Measurements from ENCODE around the gene CRISP2. TPM values are rescaled to one million over a fixed set of nuclear protein-coding genes. Genes with fewer than 3 reads are reported as not detected.

The CRISP2 gene, protein sequence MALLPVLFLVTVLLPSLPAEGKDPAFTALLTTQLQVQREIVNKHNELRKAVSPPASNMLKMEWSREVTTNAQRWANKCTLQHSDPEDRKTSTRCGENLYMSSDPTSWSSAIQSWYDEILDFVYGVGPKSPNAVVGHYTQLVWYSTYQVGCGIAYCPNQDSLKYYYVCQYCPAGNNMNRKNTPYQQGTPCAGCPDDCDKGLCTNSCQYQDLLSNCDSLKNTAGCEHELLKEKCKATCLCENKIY
- total RNA-seq = not detected

DNA sequence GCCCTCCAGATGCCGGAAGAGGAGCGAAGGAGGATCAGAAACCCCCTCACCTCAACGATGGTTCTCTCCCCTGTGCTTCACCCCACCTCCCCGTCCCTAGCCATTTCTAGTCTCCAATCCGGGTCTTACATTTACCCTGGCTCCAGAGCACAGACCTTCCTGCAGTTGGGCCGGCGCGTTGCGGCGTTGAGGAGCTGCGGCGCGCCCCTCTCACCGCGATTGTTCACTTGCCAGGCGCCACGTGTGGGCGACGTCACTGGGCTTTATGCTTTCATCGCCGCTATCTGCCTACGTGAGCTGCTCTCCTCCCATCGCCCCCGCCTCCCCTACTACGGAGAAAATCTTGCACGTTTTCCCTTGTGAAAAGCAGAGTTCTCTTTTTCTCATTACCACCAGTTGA is at the start of gene CRISP2:
TSS of gene CRISP2 (minus strand) at position 198 of the 400 bp plus-strand sequence. CDS start 4,347 bp downstream, outside the sequence.
- Histone ChIP-seq H3K36me3 (no peaks in the 10 kb centered on the region), H3K27ac (no peak within 1 kb of the TSS), H3K4me3 (no peak within 1 kb of the TSS), H3K27me3 (no peaks in the 10 kb centered on the region), H3K4me1 (no peaks in the 10 kb centered on the region), H3K9me3 (no peaks in the 10 kb centered on the region)
- TF ChIP-seq POLR2A (IDR thresholded peaks at IDR 0.05) = no peak
- TF ChIP-seq, protein P1, sequence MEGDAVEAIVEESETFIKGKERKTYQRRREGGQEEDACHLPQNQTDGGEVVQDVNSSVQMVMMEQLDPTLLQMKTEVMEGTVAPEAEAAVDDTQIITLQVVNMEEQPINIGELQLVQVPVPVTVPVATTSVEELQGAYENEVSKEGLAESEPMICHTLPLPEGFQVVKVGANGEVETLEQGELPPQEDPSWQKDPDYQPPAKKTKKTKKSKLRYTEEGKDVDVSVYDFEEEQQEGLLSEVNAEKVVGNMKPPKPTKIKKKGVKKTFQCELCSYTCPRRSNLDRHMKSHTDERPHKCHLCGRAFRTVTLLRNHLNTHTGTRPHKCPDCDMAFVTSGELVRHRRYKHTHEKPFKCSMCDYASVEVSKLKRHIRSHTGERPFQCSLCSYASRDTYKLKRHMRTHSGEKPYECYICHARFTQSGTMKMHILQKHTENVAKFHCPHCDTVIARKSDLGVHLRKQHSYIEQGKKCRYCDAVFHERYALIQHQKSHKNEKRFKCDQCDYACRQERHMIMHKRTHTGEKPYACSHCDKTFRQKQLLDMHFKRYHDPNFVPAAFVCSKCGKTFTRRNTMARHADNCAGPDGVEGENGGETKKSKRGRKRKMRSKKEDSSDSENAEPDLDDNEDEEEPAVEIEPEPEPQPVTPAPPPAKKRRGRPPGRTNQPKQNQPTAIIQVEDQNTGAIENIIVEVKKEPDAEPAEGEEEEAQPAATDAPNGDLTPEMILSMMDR (IDR thresholded peaks at IDR 0.05) = no peak
- DNase-seq = peak in 1 of 3 donors; percentile 39

DNA sequence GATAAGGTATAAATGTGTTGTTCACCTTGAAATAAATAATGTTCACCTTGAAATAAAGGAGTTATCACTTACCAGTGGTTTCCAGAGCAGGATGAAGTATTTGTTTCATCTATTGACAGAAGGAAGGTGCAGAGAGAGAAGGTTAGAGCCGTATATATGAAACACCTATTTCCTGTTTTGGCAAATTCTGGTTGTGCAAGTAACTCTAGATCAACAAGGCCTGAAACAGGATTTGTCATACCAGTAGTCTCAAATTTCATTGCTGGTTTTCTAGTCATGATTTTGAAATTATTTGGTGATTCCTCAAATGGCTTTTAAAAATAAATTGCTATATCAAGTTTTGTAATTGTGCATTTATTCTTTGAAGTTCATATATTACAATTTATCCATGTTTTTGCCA is 30.9 kb upstream of the CRISP2 start, which contains the start of gene CRISP3:
TSS of gene CRISP3 (minus strand) at position 130 of the 400 bp plus-strand sequence. CDS start at position 109, 21 bp downstream.
- TF ChIP-seq, protein P1 (IDR thresholded peaks at IDR 0.05) = no peak
- TF ChIP-seq POLR2A (IDR thresholded peaks at IDR 0.05) = no peak
- no peak within 1 kb of the TSS for H3K27ac ChIP-seq
- H3K4me3 ChIP-seq = no peak within 1 kb of the TSS
- no peaks in the 10 kb centered on the region for H3K4me1 ChIP-seq
- H3K27me3 ChIP-seq = no peaks in the 10 kb centered on the region
- no peaks in the 10 kb centered on the region for H3K36me3 ChIP-seq
- H3K9me3 ChIP-seq = no peaks in the 10 kb centered on the region
- no peak for DNase-seq

DNA sequence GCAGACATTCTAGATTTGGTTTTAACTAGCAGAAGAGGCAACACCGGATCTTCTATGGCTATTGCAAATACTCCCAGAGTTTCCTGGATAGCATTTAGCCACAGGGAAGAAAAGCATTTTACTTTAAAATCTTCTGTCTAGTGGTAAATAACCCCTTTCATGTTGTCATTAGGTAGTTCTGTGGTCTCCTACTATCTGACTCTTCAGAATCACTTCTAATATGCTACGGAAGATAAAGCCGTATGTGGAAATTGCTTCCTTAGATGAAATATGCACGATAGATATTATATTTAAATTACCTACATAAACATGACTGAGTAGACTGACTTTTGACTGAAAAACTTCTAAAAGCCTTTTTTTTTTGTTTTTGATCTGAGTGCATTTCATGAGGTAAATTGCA is 30.1 kb upstream of the CRISP2 start:
- Histone ChIP-seq H3K36me3 (no peaks in the 10 kb centered on the region), H3K4me3 (no peak overlapping the region), H3K27ac (no peak overlapping the region), H3K27me3 (no peaks in the 10 kb centered on the region), H3K4me1 (no peaks in the 10 kb centered on the region), H3K9me3 (no peaks in the 10 kb centered on the region)
- TF ChIP-seq, protein P1 (IDR thresholded peaks at IDR 0.05) = no peak
- TF ChIP-seq POLR2A (IDR thresholded peaks at IDR 0.05) = no peak
- no peak for DNase-seq

DNA sequence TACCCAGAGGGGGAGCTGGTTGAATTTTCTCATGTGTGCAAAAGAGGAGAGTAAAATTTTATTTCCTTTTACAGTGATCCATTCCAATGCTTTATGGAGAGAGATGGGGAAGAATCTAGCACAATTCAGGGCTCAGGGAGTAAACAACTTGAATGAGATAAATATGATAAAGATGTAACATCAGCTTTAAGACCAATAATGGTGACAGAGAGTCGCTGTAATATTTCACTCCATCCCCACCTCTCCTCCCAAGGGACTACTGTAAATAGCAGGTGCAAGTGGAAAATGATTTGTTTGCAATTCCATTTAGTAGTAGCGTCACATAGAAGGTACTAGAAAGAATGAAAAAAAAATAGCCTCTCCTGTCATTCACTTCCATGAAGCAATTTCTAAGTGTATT is 26.1 kb upstream of the CRISP2 start:
- Histone ChIP-seq H3K27me3 (no peaks in the 10 kb centered on the region), H3K4me1 (no peaks in the 10 kb centered on the region), H3K4me3 (no peak overlapping the region), H3K9me3 (no peaks in the 10 kb centered on the region), H3K36me3 (no peaks in the 10 kb centered on the region), H3K27ac (no peak overlapping the region)
- no peak for TF ChIP-seq POLR2A (IDR thresholded peaks at IDR 0.05)
- TF ChIP-seq, protein P1 (IDR thresholded peaks at IDR 0.05) = no peak
- no peak for DNase-seq

DNA sequence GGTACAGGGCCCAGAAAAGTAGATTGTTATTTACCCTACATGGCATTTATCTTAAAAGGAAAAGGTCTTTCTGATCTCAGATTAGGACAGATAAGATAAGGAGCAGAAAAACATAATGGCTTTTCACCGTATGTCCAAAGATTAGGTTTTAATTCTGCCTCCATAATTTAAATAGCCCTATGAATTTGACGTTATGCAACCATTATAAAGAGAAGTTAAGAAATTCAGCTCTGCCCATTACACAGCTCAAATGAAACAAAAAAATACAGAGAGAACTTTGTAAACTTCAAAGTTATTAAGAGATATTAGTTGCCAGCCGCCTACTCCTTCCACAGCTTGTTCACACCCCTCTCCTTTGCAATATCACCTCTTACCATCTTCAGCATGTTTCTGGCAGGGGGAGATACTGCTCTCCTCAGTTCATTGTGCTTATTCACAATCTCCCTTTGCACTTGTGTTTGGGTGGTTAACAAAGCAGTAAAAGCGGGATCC is 22.7 kb upstream of the CRISP2 start:
- H3K4me3 ChIP-seq = no peak overlapping the region
- no peak for TF ChIP-seq POLR2A (IDR thresholded peaks at IDR 0.05)
- TF ChIP-seq, protein P1 (IDR thresholded peaks at IDR 0.05) = no peak
- DNase-seq = no peak
- no peaks in the 10 kb centered on the region for H3K4me1 ChIP-seq
- no peak overlapping the region for H3K27ac ChIP-seq
- H3K9me3 ChIP-seq = no peaks in the 10 kb centered on the region
- H3K36me3 ChIP-seq = no peaks in the 10 kb centered on the region
- H3K27me3 ChIP-seq = no peaks in the 10 kb centered on the region

Measured in Peyer's patch (tissue), 4 donors.